Stimulated activated naive CD8-positive, alpha-beta T cell treated with anti-CD3 and anti-CD28 coated beads, Interleukin-15, amount 100 ng/mL, for 72 hours (primary cell): ENCODE results near the gene SHISA4.
A peak's percentile ranks its signal among the peaks of the same experiment; 100 is the strongest.
"Not testable (repeated sequence)": the region's sequence is repeated elsewhere in the genome, so short reads cannot be mapped to it uniquely, and the experiment has no call there.

Experiments
- ATAC-seq: fragments of 150-1000 bp; cut with Tn5 transposase; 2 replicates; pipeline ENCODE4 v1.10.0; 2021; ENCODE audit warnings: mild to moderate bottlenecking, moderate library complexity
- DNase-seq, 2 donors: peaks; one replicate each; pipeline ENCODE4 v3.0.0; 2021 to 2022
- H3K27ac Mint-ChIP-seq, 2 donors: one replicate each; pipeline ENCODE4 v1.8.0; 2022; ENCODE audit warnings: mild to moderate bottlenecking in 2 of 2, mixed read lengths in 2 of 2, moderate library complexity in 2 of 2
- H3K27me3 Mint-ChIP-seq: one replicate; pipeline ENCODE4 v1.8.0; 2022; ENCODE audit warnings: mixed read lengths
- H3K4me1 Mint-ChIP-seq: one replicate; pipeline ENCODE4 v1.8.0; 2022; ENCODE audit warnings: mild to moderate bottlenecking, mixed read lengths
- H3K4me3 Mint-ChIP-seq, 2 donors: one replicate each; pipeline ENCODE4 v1.8.0; 2022; ENCODE audit warnings: mild to moderate bottlenecking in 2 of 2, mixed read lengths in 2 of 2, moderate library complexity in 1 of 2
- H3K9me3 Mint-ChIP-seq, 2 donors: one replicate each; pipeline ENCODE4 v1.8.0; 2022; ENCODE audit warnings: mixed read lengths in 2 of 2

SHISA4 gene, protein sequence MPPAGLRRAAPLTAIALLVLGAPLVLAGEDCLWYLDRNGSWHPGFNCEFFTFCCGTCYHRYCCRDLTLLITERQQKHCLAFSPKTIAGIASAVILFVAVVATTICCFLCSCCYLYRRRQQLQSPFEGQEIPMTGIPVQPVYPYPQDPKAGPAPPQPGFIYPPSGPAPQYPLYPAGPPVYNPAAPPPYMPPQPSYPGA

DNA sequence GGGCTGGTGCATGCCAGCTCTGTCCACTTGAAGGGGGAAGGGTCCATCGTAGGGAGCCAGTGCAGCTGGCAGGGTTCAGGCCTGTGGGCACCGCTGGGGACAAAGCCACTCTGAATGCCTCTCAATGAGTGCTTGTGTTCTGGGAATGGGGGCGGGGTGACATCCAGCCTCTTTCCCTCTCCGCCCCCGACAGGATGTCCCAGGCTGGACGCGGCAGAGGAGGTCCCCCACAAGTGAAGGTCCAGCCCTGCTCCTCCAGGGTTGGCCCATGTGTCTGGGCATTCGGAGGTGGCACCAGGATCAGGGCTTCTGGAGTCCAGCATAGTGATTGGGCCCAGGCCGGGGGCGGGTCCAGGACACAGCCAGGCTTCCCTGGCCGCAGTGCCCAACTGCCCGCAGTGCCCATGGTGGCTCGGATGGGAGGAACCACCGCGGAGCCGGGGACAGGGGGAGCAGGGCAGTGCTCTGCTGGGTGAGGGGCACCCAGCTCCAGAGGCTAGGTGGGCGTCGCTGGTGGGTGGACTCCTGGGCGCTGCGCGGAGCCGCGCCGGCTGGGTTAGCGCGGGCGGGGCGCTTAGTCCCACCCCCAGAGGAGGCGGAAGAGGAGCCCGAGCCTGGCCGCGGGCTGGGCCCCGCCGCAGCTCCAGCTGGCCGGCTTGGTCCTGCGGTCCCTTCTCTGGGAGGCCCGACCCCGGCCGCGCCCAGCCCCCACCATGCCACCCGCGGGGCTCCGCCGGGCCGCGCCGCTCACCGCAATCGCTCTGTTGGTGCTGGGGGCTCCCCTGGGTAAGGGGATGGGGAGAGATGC is at the start of gene SHISA4:
SHISA4 (plus strand) TSS at position 617 of the 808 bp plus-strand sequence; CDS start at position 714, 97 bp downstream.
- H3K4me1 Mint-ChIP-seq, result peaks cover 16% of the 10 kb centered on the region

DNA sequence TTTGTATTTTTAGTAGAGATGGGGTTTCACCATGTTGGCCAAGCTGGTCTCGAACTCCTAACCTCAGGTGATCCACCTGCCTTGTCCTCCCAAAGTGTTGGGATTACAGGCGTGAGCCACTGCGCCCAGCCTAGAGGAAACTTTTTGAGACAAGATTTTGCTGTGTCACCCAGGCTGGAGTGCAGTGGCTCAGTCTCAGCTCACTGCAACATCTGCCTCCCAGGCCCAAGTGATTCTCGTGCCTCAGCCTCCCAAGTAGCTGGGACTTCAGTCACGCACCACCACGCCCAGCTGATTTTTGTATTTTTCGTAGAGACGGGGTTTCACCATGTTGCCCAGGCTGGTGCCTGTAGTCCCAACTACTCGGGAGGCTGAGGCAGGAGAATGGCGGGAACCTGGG is 49.6 kb upstream of the SHISA4 start:
- H3K9me3 Mint-ChIP-seq, ATAC-seq, H3K4me3 Mint-ChIP-seq, H3K27me3 Mint-ChIP-seq, DNase-seq, H3K27ac Mint-ChIP-seq: not testable (repeated sequence)
- H3K4me1 Mint-ChIP-seq, result peaks cover 41% of the 10 kb centered on the region

More for the DNA sequence above, at the start of gene SHISA4:
- ATAC-seq (peak; percentile 69), DNase-seq (no peak)
- no peaks in the 10 kb centered on the region for H3K9me3 Mint-ChIP-seq
- H3K27me3 Mint-ChIP-seq, result peaks cover 78% of the 10 kb centered on the region
- peak within 1 kb of the TSS; percentile 65 to 73 for H3K4me3 Mint-ChIP-seq
- no peak within 1 kb of the TSS for H3K27ac Mint-ChIP-seq

DNA sequence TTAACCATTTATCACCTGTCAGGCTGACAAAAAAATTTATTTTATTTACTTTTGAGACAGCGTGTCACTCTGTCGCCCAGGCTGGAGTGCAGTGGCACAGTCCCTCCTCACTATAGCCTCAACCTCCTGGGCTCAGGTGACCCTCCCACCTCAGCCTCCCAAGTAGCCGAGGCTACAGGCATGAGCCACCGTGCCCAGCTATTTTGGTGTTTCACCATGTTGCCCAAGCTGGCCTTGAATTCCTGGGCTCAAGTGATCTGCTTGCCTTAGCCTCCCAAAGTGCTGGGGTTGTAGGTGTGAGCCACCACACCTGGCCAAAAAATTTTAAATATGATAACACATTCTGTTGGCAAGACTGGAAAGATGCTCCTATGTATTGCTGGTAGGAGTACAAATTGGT is 48.6 kb upstream of the SHISA4 start:
- ATAC-seq (no peak), DNase-seq (no peak)
- Mint-ChIP-seq H3K9me3 (no peaks in the 10 kb centered on the region), H3K27ac (no peak overlapping the region), H3K4me3 (no peak overlapping the region), H3K4me1 (peaks cover 32% of the 10 kb centered on the region), H3K27me3 (no peaks in the 10 kb centered on the region)

DNA sequence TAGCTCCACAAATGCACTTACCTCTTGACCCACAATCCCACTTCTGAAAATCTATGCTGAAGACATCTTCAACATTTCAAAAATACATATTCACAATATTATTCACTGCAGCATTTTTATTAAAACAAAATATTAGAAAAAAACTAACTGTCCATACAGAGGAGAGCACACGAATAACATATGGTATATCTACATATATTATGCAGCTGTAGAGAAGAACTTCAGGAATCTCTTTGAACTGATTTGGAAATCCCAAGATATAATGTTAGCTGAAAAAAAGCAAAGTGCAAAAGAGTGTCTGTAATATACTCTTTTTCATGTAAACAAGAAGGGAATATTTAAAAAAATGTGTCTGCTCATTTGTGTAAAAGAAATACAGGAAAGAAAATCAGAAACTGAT is 48.2 kb upstream of the SHISA4 start:
- Mint-ChIP-seq H3K27me3 (no peaks in the 10 kb centered on the region), H3K4me3 (no peak overlapping the region), H3K27ac (peak overlapping the region in 1 of 2 donors; percentile 22), H3K4me1 (peaks cover 28% of the 10 kb centered on the region), H3K9me3 (no peaks in the 10 kb centered on the region)
- no peak for DNase-seq
- no peak for ATAC-seq

DNA sequence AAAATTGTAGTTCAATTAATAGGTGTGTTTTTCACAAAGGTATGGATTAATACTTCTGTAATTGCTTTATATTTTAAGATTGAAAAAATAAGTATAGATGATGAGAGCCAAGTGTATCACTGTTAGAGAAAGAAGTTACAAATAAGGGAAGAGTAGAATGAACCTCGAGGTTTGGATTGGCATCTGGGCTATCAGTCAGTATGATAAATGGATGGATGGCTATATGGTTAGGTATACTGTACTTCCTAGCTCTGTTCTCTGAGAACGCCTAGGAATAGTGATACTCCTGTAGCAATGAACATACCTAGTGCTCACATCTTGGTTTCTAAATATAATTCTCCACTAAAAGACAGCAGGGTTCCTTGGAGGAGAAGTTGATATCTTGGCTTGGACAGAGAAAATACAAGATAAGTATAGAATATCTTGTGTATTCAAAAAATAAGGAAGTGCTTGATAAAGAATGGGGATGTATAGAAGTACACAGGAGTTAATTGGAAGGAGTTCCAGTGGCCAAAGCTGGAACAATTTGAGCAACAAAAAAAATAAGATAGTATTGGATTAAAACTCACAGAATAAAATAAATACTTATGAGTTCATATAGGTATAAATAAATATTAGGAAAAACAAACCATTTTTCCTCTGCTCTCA is 47.3 kb upstream of the SHISA4 start:
- no peaks in the 10 kb centered on the region for H3K9me3 Mint-ChIP-seq
- DNase-seq (no peak), ATAC-seq (no peak)
- H3K27me3 Mint-ChIP-seq, result no peaks in the 10 kb centered on the region
- H3K4me1 Mint-ChIP-seq, result peaks cover 27% of the 10 kb centered on the region
- H3K4me3 Mint-ChIP-seq, result no peak overlapping the region
- no peak overlapping the region for H3K27ac Mint-ChIP-seq

DNA sequence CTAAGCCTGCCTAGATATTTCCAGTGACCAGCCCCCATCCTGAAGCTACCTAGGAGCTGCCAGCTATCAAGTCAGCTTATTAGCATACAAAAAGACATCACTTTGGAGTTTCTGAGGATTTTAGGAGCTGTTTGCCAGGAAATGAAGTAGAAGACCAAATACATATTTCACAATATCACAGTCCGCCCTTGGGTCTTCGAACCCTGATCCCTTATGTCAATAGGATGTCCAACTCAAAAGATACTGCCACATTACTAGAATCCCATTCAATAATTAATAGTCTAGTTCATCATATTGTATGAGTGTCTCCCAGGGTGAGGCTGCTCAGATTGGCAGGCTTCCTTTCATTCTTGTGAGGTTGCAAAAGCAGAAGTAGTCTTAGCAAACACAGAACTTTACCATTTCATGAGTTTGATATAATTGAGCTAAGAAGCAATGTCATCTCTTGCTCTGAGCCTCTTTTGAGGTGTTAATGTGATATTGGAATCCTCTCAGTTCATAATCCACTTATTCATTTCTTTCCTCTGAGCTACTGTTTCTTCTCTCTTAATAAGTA is 46.1 kb upstream of the SHISA4 start:
- DNase-seq, result no peak
- Mint-ChIP-seq H3K27ac (no peak overlapping the region), H3K4me3 (no peak overlapping the region), H3K4me1 (peaks cover 36% of the 10 kb centered on the region), H3K27me3 (no peaks in the 10 kb centered on the region), H3K9me3 (no peaks in the 10 kb centered on the region)
- no peak for ATAC-seq

DNA sequence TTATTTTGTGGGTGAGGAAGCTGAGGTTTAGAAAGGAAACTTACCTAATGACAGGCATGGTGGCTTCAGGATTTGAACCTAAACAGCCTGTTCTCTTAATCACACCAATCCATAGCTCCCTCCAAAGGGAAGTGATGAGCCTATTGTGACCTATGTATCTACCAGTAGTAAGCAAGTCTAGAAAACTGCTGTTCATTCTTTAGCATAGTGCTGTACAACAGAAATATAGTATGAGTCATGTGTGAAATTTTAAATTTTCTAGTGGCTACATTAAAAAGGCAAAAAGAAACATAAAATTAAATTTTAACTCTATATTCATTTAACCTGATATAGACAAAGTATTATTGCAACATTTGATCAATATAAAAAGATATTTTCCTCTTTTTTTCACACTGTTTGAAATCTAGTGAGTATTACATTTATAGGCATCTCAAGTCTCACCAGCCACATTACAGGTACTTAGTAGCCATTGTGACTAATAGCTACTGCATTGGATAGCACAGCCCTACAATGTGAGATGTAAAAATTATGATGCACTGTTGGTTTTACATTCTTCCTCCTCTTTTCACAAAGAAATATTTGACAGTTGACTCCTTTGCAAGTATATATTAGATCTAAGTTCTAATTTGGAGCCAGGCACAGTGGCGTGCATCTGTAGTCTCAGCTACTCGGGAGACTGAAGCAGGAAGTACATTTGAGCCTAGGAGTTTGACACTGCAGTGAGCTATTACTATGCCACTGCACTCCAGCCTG is 43.2 kb upstream of the SHISA4 start:
- no peak overlapping the region for H3K27ac Mint-ChIP-seq
- H3K4me3 Mint-ChIP-seq, result no peak overlapping the region
- no peaks in the 10 kb centered on the region for H3K9me3 Mint-ChIP-seq
- H3K27me3 Mint-ChIP-seq, result no peaks in the 10 kb centered on the region
- DNase-seq, result no peak
- ATAC-seq, result no peak
- peaks cover 22% of the 10 kb centered on the region for H3K4me1 Mint-ChIP-seq

DNA sequence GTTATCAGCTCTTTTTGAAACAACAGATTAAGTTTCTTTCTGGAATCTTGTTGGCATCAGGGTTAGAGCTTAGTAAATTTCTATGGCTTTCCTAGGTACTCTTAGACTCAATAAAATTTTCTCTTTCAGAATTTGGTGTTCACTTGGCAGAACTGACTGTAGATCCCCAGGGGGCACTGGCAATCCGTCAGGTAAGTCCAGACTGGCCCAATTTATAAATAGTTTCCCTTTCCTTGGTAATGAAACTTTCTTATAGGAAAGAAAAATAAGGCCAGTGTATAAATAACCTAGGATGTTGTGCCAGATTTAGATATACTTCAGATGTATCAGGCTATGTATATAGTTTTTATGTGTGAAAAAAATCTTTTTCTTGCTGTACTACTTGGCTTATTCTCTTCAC is 41.5 kb upstream of the SHISA4 start:
- H3K9me3 Mint-ChIP-seq, result no peaks in the 10 kb centered on the region
- peaks cover 18% of the 10 kb centered on the region for H3K4me1 Mint-ChIP-seq
- no peak for DNase-seq
- H3K27me3 Mint-ChIP-seq, result no peaks in the 10 kb centered on the region
- ATAC-seq, result no peak
- H3K4me3 Mint-ChIP-seq, result no peak overlapping the region
- H3K27ac Mint-ChIP-seq, result no peak overlapping the region

DNA sequence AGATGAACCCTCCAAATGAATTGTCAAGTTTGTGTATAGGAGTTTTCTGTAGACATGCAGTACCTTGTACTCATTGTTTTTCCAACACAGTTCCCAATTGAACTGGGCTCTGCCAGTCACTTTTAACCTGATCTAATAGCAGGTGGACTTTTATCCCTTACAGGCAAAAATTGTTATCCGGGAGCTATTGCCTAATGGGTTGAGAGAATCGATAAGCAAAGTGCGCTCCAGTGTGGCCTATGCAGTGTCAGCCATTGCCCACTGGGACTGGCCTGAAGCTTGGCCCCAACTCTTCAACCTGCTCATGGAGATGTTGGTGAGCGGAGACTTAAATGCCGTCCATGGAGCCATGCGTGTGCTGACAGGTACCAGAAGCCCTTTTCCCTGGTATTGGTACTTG is 40.5 kb upstream of the SHISA4 start:
- no peaks in the 10 kb centered on the region for H3K27me3 Mint-ChIP-seq
- H3K9me3 Mint-ChIP-seq, result no peaks in the 10 kb centered on the region
- no peak for ATAC-seq
- DNase-seq, result no peak
- no peak overlapping the region for H3K4me3 Mint-ChIP-seq
- no peak overlapping the region for H3K27ac Mint-ChIP-seq
- peaks cover 12% of the 10 kb centered on the region for H3K4me1 Mint-ChIP-seq

DNA sequence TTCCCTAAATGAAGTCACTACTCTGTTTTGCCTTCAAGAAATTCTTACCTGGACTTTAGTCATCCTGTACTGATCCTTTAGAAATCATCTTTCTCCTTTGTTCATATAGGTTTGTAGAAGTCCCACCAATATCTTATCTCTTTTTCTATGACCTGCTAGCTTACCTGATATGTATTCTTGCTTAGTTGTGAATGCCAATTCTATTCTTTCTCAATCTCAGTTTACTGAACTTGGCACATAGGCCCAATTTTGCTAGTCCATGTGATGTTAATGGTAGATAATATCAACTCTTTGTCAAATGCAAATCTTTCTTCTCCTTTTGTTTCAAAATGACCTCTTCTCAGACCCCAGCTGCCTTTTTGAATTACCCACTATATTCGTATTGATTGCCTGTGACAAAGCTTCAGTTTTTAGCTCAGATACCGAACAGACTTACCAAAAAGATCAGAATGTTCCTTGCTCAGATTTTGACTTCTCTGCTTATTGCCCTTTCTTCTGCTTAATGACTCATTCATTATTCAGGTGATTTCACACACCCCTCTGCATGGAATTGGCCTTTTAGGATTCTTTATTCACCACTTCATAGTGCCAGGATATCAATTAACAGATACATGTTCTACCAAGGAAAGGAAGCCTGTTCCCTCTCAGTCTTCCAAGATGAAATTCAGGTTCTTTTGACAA is 39.2 kb upstream of the SHISA4 start:
- peaks cover 12% of the 10 kb centered on the region for H3K4me1 Mint-ChIP-seq
- H3K27me3 Mint-ChIP-seq, result no peaks in the 10 kb centered on the region
- H3K27ac Mint-ChIP-seq, result no peak overlapping the region
- ATAC-seq (no peak), DNase-seq (no peak)
- H3K4me3 Mint-ChIP-seq, result no peak overlapping the region
- no peaks in the 10 kb centered on the region for H3K9me3 Mint-ChIP-seq

DNA sequence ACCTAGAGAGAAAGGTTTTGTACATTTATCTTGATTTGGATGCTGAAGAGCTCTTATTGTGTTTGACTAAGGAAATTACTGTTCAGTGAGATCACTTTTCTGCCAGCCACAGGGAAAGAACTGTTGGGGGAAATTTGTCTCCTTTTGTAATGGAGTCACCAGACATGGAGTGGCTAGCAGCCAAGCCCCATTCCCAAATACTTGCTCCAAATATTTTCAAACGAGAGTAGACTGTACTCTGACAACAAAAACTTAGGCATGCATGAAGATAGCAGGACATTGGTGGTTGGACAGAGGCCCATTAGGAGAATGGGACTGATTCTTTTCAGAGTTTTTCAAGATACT is 38.7 kb upstream of the SHISA4 start:
- Mint-ChIP-seq H3K9me3 (no peaks in the 10 kb centered on the region), H3K27me3 (no peaks in the 10 kb centered on the region), H3K27ac (no peak overlapping the region), H3K4me1 (peaks cover 12% of the 10 kb centered on the region), H3K4me3 (no peak overlapping the region)
- ATAC-seq (no peak), DNase-seq (no peak)

DNA sequence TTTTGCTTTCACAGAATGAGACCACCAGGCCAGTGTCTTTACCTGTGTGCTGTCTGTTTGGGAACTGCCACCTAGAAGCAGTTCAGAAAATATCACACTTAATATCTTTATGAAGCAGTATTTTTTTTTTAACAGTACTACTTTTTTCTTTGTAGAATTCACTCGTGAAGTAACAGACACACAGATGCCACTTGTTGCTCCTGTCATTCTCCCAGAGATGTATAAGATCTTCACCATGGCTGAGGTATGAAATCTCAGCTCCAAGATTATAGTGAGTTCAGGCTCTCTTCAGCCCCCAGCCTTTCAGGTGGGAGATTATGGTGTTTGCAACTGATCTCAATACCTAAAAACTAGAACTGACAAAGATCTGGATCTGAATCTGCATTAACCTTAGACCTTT is 36.7 kb upstream of the SHISA4 start:
- ATAC-seq (no peak), DNase-seq (no peak)
- peaks cover 7% of the 10 kb centered on the region for H3K4me1 Mint-ChIP-seq
- no peak overlapping the region for H3K4me3 Mint-ChIP-seq
- no peaks in the 10 kb centered on the region for H3K27me3 Mint-ChIP-seq
- H3K9me3 Mint-ChIP-seq, result no peaks in the 10 kb centered on the region
- peak overlapping the region in 1 of 2 donors; percentile 33 for H3K27ac Mint-ChIP-seq

DNA sequence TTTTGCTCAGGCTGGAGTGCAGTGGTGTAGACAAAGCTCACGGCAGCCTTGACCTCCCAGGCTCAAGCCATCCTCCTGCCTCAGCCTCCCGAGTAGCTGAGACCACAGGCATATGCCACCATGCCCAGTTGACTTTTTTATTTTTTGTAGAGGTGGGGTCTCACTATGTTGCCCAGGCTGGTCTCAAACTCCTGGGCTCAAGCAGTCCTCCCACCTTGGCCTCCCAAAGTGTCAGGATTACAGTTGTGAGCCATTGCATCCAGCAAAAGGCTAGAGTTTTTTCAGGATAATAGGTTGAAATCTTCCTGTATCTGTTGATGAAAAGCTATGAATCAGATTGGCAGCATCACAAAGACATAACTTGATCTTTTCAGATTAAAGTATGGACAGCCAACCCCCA is 32.0 kb upstream of the SHISA4 start:
- H3K9me3 Mint-ChIP-seq, H3K4me1 Mint-ChIP-seq, ATAC-seq, DNase-seq, H3K4me3 Mint-ChIP-seq, H3K27ac Mint-ChIP-seq, H3K27me3 Mint-ChIP-seq: not testable (repeated sequence)

DNA sequence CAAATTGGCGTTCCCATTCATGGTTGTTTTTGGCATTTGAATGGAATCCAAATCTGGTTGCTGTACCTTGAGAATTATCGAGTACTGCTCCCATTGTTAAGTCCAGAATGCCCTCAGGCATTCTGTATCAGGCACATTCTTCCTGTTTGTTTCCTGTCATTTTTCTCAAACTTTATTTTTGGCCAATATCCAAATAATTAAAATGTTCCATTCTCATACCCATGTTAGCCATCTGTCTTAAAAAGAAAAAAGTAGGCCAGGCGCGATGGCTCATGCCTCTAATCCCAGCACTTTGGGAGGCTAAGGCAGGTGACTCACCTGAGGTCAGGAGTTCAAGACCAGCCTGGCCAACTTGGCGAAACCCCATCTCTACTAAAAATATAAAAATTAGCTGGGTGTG is 29.3 kb upstream of the SHISA4 start:
- no peaks in the 10 kb centered on the region for H3K27me3 Mint-ChIP-seq

DNA sequence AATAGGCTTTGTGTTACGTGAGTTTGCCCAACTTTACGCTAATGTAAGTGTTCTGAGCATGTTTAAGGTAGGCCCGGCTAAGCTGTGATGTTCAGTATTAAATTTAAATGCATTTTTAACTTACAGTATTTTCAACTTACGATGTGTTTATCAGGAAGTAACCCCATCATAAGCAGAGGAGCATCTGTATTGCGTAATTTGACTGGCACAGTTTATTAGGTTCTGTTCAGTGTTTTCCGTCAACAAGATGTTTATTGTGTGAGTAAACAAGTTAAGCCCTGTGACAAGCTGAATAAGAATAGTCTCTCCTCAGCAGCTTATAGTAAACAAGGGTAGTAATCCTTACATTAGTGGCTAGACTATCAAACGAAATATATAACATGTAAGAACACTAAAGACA is 27.2 kb upstream of the SHISA4 start:
- no peak for DNase-seq
- Mint-ChIP-seq H3K4me3 (no peak overlapping the region), H3K27me3 (no peaks in the 10 kb centered on the region), H3K9me3 (no peaks in the 10 kb centered on the region), H3K27ac (no peak overlapping the region), H3K4me1 (no peaks in the 10 kb centered on the region)
- ATAC-seq, result no peak

More for the DNA sequence above, 29.3 kb upstream of the SHISA4 start:
- DNase-seq, result no peak
- Mint-ChIP-seq H3K4me1 (no peaks in the 10 kb centered on the region), H3K9me3 (no peaks in the 10 kb centered on the region), H3K4me3 (no peak overlapping the region), H3K27ac (peak overlapping the region in 1 of 2 donors; percentile 48)
- ATAC-seq, result no peak
